Activated CD8-positive, alpha-beta memory T cell treated with anti-CD3 and anti-CD28 coated beads for 36 hours (primary cell): ENCODE data around the gene CPT1C. TPM values are rescaled to one million over a fixed set of nuclear protein-coding genes. Genes with fewer than 3 reads are reported as not detected.

Experiments used
- CTCF ChIA-PET: fragments of 350-600 bp; sonication (Branson Sonifier 250); formaldehyde crosslinking; loops from one replicate; lab custom pipeline; 2021; ENCODE audit warnings: antibody characterized with exemption; lab: Charles Lee
- POLR2A ChIA-PET: fragments of 350-600 bp; sonication (Branson Sonifier 250); formaldehyde crosslinking; loops from one replicate; lab custom pipeline; 2021; ENCODE audit warnings: antibody characterized with exemption; lab: Charles Lee
- total RNA-seq, 2 experiments: library from RNA; stranded (reverse); gene quantifications; one replicate each; pipeline ENCODE4 v1.2.3, GENCODE V29; 2021

CPT1C gene
- total RNA-seq, 2 experiments from 2014 or later, result 0.32 to 0.61 TPM

DNA sequence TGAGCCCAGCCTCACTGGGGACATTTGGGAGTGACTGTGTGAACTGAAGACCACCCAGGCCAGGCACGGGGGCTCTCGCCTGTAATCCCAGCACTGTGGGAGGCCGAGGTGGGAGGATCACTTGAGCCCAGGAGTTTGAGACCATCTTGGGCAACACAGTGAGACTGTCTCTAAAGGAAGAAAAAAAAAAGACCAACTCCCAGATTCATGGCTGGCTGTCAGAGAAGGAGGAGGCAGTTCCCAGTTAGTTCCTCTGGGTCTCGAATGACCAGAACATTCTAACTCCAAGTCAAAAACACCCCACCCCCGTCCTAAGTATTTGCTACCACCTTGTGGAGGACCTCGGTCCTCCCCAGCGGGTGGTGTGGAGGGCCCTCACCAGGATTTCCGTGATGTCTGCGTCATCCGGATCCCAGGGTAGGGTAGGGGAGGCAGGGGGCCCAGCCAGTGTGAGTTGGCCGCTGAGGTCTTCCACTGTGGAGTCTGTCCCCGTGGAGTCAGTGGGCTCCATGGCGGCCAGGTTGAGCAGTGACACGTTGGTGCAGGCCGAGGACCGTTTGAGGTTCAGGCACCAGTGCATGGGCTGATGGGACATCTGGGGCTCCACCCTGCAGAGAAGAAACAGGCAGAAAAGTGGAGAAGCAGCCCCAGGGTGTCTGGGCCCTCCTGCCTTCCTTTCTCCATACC, 70.9 kb downstream of the CPT1C start:
- CTCF ChIA-PET, result interaction anchor here (1.0 kb wide), 1 partner anchor 44 kb away, joined by 3 read pairs; no protein-coding TSS in a partner anchor
- POLR2A ChIA-PET, result no interaction called here

DNA sequence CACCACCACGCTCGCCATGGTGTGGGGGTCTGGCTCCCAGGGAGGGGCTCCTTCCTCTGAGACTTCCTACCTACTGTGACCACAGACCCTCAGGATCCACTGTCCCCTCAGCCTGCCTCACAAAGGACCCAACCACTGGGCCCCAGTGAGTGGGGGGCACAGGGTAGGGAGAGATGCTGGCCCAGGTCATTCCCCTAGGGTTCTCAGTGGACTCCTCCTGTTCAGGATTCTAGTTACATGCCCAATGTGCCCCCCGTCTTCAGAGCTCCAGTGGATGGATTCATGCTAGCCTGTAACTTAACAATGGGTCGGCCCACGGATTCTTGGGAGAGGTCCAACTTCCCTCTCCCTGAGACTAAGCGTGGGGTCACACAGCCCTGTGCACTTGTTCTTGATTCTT, 72.3 kb downstream of the CPT1C start, which contains the start of gene TSKS:
Gene TSKS (minus strand): TSS at position 77 of the 400 bp plus-strand sequence. CDS start 59 bp downstream, at position 18.
- ChIA-PET CTCF (no interaction called here), POLR2A (no interaction called here)

Other genes starting within 250 kb of the CPT1C start
- gene SLC17A7, start 249.6 kb upstream of the CPT1C start, total RNA-seq, result not detected
- 100 to 1,000 TPM; 152 to 154 TPM for gene PIH1D1, start 239.3 kb upstream of the CPT1C start, total RNA-seq
- gene ALDH16A1, start 237.9 kb upstream of the CPT1C start, total RNA-seq, result 10 to 100 TPM; 38.4 to 38.5 TPM
- 10 to 100 TPM; 52.2 to 55.1 TPM for gene FLT3LG, start 216.9 kb upstream of the CPT1C start, total RNA-seq
- gene RPL13A, start 203.5 kb upstream of the CPT1C start, total RNA-seq, result 1,000 to 10,000 TPM; 3,587 to 3,700 TPM
- gene RPS11, start 194.7 kb upstream of the CPT1C start, total RNA-seq, result 1,000 to 10,000 TPM; 2,789 to 2,826 TPM
- 10 to 100 TPM; 10.3 to 12.4 TPM for gene FCGRT, start 178.5 kb upstream of the CPT1C start, total RNA-seq
- 1 to 10 TPM; 2.6 to 2.8 TPM for gene RCN3, start 163.1 kb upstream of the CPT1C start, total RNA-seq
- gene NOSIP, start 110.6 kb upstream of the CPT1C start, total RNA-seq, result 10 to 100 TPM; 59.7 to 60.2 TPM
- gene PRRG2, start 109.8 kb upstream of the CPT1C start, total RNA-seq, result 1 to 10 TPM; 1.1 to 1.4 TPM
- 10 to 100 TPM; 22.0 to 22.3 TPM for gene PRR12, start 99.9 kb upstream of the CPT1C start, total RNA-seq
- gene RRAS, start 51.0 kb upstream of the CPT1C start, total RNA-seq, result 1 to 10 TPM; 5.0 to 5.4 TPM
- gene SCAF1, start 48.9 kb upstream of the CPT1C start, total RNA-seq, result 10 to 100 TPM; 71.7 to 76.5 TPM
- gene IRF3, start 25.3 kb upstream of the CPT1C start, total RNA-seq, result 100 to 1,000 TPM; 120 to 122 TPM
- gene BCL2L12, start 25.2 kb upstream of the CPT1C start, total RNA-seq, result 10 to 100 TPM; 72.3 to 73.6 TPM
- 100 to 1,000 TPM; 538 to 559 TPM for gene PRMT1, start 13.8 kb upstream of the CPT1C start, total RNA-seq
- 1 to 10 TPM; 7.3 TPM for gene ADM5, start 1.5 kb upstream of the CPT1C start, total RNA-seq
- under 1 TPM; 0.34 to 0.70 TPM for gene TSKS, start 72.2 kb downstream of the CPT1C start, total RNA-seq
- 10 to 100 TPM; 90.3 to 91.8 TPM for gene AP2A1, start 75.9 kb downstream of the CPT1C start, total RNA-seq
- gene FUZ, start 122.2 kb downstream of the CPT1C start, total RNA-seq, result 10 to 100 TPM; 32.6 to 33.4 TPM
- gene MED25, start 127.2 kb downstream of the CPT1C start, total RNA-seq, result 10 to 100 TPM; 44.8 to 48.2 TPM
- gene PTOV1, start 160.0 kb downstream of the CPT1C start, total RNA-seq, result 10 to 100 TPM; 90.2 to 90.9 TPM
- gene PNKP, start 176.5 kb downstream of the CPT1C start, total RNA-seq, result 10 to 100 TPM; 86.7 to 93.1 TPM
- gene AKT1S1, start 186.2 kb downstream of the CPT1C start, total RNA-seq, result 10 to 100 TPM; 31.7 TPM
- 10 to 100 TPM; 26.3 to 27.4 TPM for gene TBC1D17, start 186.6 kb downstream of the CPT1C start, total RNA-seq
- 10 to 100 TPM; 28.9 to 30.8 TPM for gene IL4I1, start 205.8 kb downstream of the CPT1C start, total RNA-seq
- gene ATF5, start 238.1 kb downstream of the CPT1C start, total RNA-seq, result 10 to 100 TPM; 34.2 to 38.1 TPM
- 100 to 1,000 TPM; 206 to 216 TPM for gene NUP62, start 238.4 kb downstream of the CPT1C start, total RNA-seq